Activated CD4-positive, alpha-beta T cell treated with anti-CD3 and anti-CD28 coated beads, Interleukin-2, Interleukin-4, amounts not matched to agents 100 ng/mL and 50 ng/mL, durations not matched to agents 16 hours and 8 hours (primary cell): ENCODE measurements around the gene PHF2.

Experiments used
- DNase-seq: peaks from one replicate; pipeline ENCODE4 v3.0.0-alpha.2; 2020; ENCODE audit warnings: low spot score

PHF2 gene

GRCh38 chr9:93630806-93631411 lies 54.5 kb downstream of the PHF2 start:
- DNase-seq: no peak

- no peak for DNase-seq
These were observed 57.3 kb downstream of the PHF2 start for GRCh38 chr9:93633492-93634221.

- no peak for DNase-seq
These were observed 58.2 kb downstream of the PHF2 start for GRCh38 chr9:93634311-93635185.

- DNase-seq: no peak
These were observed 59.1 kb downstream of the PHF2 start for GRCh38 chr9:93635186-93636107.

- DNase-seq: no peak
These were observed 59.8 kb downstream of the PHF2 start for GRCh38 chr9:93636172-93636661.

- no peak for DNase-seq
These were observed 60.3 kb downstream of the PHF2 start for GRCh38 chr9:93636667-93637066.

GRCh38 chr9:93637886-93638285 lies 61.5 kb downstream of the PHF2 start:
- DNase-seq: no peak

- no peak for DNase-seq
These were observed 63.6 kb downstream of the PHF2 start for GRCh38 chr9:93640027-93640426.

- DNase-seq: no peak
These were observed 66.6 kb downstream of the PHF2 start for GRCh38 chr9:93642961-93643360.

- no peak for DNase-seq
These were observed 68.2 kb downstream of the PHF2 start for GRCh38 chr9:93644397-93645088.

- DNase-seq: no peak
These were observed 68.9 kb downstream of the PHF2 start for GRCh38 chr9:93645149-93645889.

GRCh38 chr9:93645921-93646639 lies 69.7 kb downstream of the PHF2 start:
- DNase-seq: no peak

GRCh38 chr9:93646640-93647178 lies 70.3 kb downstream of the PHF2 start:
- no peak for DNase-seq

GRCh38 chr9:93648181-93648580 lies 71.8 kb downstream of the PHF2 start:
- no peak for DNase-seq

GRCh38 chr9:93648836-93649235 lies 72.5 kb downstream of the PHF2 start:
- DNase-seq: no peak

- no peak for DNase-seq
These were observed 73.4 kb downstream of the PHF2 start for GRCh38 chr9:93649610-93650261.

GRCh38 chr9:93650448-93650847 lies 74.1 kb downstream of the PHF2 start:
- DNase-seq: no peak

GRCh38 chr9:93651521-93651950 lies 75.2 kb downstream of the PHF2 start:
- DNase-seq: no peak
